HEK293T (cell line): ENCODE results near the gene PIK3R3.

ENCODE experiments used
- CTCF ChIA-PET: fragments of 350-600 bp; formaldehyde crosslinking; extraction: SDS; loops from one replicate; lab custom pipeline; 2021; ENCODE audit warnings: antibody characterized with exemption, inconsistent platforms; lab: Yijun Ruan, JAX
- POLR2A ChIA-PET: fragments of 350-600 bp; formaldehyde crosslinking; extraction: SDS; loops from one replicate; lab custom pipeline; 2020; ENCODE audit warnings: antibody characterized with exemption, inconsistent platforms; lab: Yijun Ruan, JAX
- DNase-seq: peaks from one replicate; pipeline ENCODE4 v3.0.0; 2012; ENCODE audit warnings: mixed read lengths; ENCODE audit errors: extremely low spot score
- ARNT ChIP-seq: fragments of 450-650 bp; IDR thresholded peaks from 2 replicates; pipeline ENCODE4 v1.6.1; 2017; ENCODE audit warnings: mild to moderate bottlenecking
- BHLHE40 ChIP-seq: fragments of 450-650 bp; IDR thresholded peaks from 2 replicates; pipeline ENCODE4 v1.6.1; 2016; ENCODE audit warnings: mild to moderate bottlenecking, moderate library complexity, borderline replicate concordance
- CTBP1 ChIP-seq: fragments of 450-650 bp; IDR thresholded peaks from 2 replicates; pipeline ENCODE4 v1.6.1; 2016; ENCODE audit warnings: borderline replicate concordance
- ELF4 ChIP-seq: fragments of 450-650 bp; IDR thresholded peaks from 2 replicates; pipeline ENCODE4 v1.6.1; 2017; ENCODE audit warnings: antibody characterized with exemption
- FOXA1 ChIP-seq: fragments of 450-650 bp; IDR thresholded peaks from 2 replicates; pipeline ENCODE4 v1.6.1; 2016; ENCODE audit warnings: mild to moderate bottlenecking
- FOXK2 ChIP-seq: fragments of 450-650 bp; IDR thresholded peaks from 2 replicates; pipeline ENCODE4 v1.6.1; 2016; ENCODE audit warnings: mild to moderate bottlenecking
- FOXM1 ChIP-seq: fragments of 450-650 bp; IDR thresholded peaks from 2 replicates; pipeline ENCODE4 v1.6.1; 2017; ENCODE audit warnings: mild to moderate bottlenecking, borderline replicate concordance
- HDGF ChIP-seq: fragments of 450-650 bp; IDR thresholded peaks from 2 replicates; pipeline ENCODE4 v1.6.1; 2017; ENCODE audit warnings: antibody characterized with exemption, borderline replicate concordance
- L3MBTL2 ChIP-seq: fragments of 450-650 bp; conservative IDR thresholded peaks from 2 replicates; pipeline ENCODE4 v1.6.1; 2016; ENCODE audit warnings: mild to moderate bottlenecking
- LEF1 ChIP-seq: fragments of 450-650 bp; IDR thresholded peaks from 2 replicates; pipeline ENCODE4 v1.6.1; 2017; ENCODE audit warnings: mild to moderate bottlenecking, borderline replicate concordance
- NFRKB ChIP-seq: fragments of 450-650 bp; IDR thresholded peaks from 2 replicates; pipeline ENCODE4 v1.6.1; 2016; ENCODE audit warnings: mild to moderate bottlenecking, moderate library complexity
- PKNOX1 ChIP-seq: fragments of 450-650 bp; IDR thresholded peaks from 2 replicates; pipeline ENCODE4 v1.6.1; 2016
- SP1 ChIP-seq: fragments of 450-650 bp; IDR thresholded peaks from 2 replicates; pipeline ENCODE4 v1.6.1; 2017
- SUZ12 ChIP-seq: fragments of 450-650 bp; IDR thresholded peaks from 2 replicates; pipeline ENCODE4 v1.6.1; 2016; ENCODE audit warnings: mild to moderate bottlenecking
- TARDBP ChIP-seq: fragments of 450-650 bp; IDR thresholded peaks from 2 replicates; pipeline ENCODE4 v1.6.1; 2016
- ZNF384 ChIP-seq: fragments of 450-650 bp; IDR thresholded peaks from 2 replicates; pipeline ENCODE4 v1.6.1; 2016

The PIK3R3 gene

DNA sequence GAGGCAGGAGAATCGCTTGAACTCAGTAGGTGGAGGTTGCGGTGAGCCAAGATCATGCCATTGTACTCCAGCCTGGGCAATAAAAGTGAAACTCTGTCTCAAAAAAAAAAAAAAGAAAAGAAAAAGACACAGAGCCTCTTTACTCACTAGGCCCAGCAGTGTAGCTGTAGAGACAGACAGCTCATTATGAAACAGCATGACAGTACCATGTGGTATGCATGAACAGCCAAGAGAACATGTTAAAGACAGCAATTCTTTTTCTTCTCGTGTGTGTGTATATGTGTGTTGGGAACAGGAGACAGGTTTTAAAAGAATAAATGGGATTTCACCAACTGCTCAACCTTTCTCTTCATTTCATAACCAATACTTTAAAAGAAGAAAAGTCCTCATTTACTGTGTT is 118.8 kb downstream of the PIK3R3 start:
- TF ChIP-seq LEF1 (no peak), ELF4 (no peak), FOXM1 (no peak), ZNF384 (no peak), FOXK2 (no peak), SP1 (no peak), CTBP1 (no peak), FOXA1 (no peak), PKNOX1 (no peak), ARNT (no peak)
- POLR2A ChIA-PET, result no interaction called here
- CTCF ChIA-PET, result no interaction called here
- no peak for DNase-seq

DNA sequence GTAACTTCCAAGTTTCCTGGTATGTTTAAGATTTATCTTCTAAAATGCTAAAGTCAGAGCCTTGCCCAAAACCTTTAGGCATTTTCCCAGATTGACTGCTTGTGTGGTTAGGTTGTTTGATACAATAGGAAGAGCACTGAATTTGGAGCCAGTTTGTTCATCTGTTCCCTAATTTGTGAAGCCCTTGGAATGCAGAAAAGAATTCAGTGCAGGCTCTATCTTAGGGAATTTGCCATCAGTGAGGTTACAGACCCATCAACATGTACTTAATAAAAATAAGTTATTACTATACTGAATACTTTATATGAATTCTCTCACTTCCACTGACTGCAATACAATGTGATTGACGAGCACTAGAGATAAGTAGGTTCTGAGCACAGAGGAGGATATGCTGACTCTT is 120.2 kb downstream of the PIK3R3 start:
- TF ChIP-seq L3MBTL2 (no peak), FOXM1 (no peak), ARNT (no peak), TARDBP (no peak), PKNOX1 (no peak), LEF1 (no peak), SP1 (no peak), ELF4 (no peak), SUZ12 (no peak), NFRKB (no peak), CTBP1 (no peak), FOXA1 (no peak), ZNF384 (no peak), BHLHE40 (no peak), HDGF (no peak), FOXK2 (no peak)
- POLR2A ChIA-PET, result no interaction called here
- no peak for DNase-seq
- CTCF ChIA-PET, result no interaction called here

DNA sequence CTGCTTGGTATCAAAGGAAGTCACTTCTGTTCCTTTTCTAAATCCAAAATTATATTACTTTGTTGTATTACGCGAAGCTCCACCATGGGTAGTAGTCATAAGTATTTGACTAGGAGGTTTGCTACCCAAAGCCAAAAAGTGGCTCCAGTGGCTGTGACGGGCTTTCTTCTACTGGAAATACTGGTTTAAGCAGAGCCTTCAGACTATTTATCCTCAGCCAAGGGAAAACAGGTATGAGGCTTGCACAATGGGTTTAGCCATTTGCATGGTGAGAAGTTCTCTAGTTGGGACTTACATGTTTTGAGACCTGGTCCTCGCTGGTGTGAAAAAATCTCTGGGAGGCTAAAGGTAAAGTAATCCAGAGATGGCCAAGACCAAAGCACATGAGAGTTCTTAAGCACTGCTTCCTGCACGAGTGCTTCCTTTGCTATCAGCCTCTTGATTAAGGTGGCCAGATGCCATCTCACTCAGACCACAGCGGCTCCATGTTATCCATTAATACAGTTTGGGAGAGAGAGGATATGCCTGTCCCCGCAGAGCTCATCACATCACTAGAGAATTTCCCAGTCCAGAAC is 121.2 kb downstream of the PIK3R3 start:
- TF ChIP-seq FOXA1 (no peak), PKNOX1 (no peak), ARNT (no peak), NFRKB (no peak), CTBP1 (no peak), L3MBTL2 (no peak), FOXK2 (no peak), BHLHE40 (no peak), SUZ12 (no peak), TARDBP (no peak), LEF1 (no peak), ELF4 (no peak), SP1 (no peak), ZNF384 (no peak), FOXM1 (no peak), HDGF (no peak)
- ChIA-PET POLR2A (interaction anchor here (1.1 kb wide), 1 partner anchor 13 kb away, joined by 3 read pairs; no protein-coding TSS in a partner anchor), CTCF (no interaction called here)
- DNase-seq, result no peak

GRCh38 chr1:46010611-46011010 is 121.8 kb downstream of the PIK3R3 start:
- CTCF ChIA-PET, result no interaction called here
- TF ChIP-seq ARNT, result no peak
- no peak for TF ChIP-seq HDGF
- no peak for TF ChIP-seq BHLHE40
- no peak for TF ChIP-seq LEF1
- TF ChIP-seq SP1, result no peak
- no peak for TF ChIP-seq CTBP1
- no peak for TF ChIP-seq TARDBP
- TF ChIP-seq ZNF384, result no peak
- TF ChIP-seq ELF4, result no peak
- TF ChIP-seq FOXM1, result no peak
- no peak for TF ChIP-seq SUZ12
- no peak for TF ChIP-seq FOXA1
- no peak for TF ChIP-seq FOXK2
- no peak for DNase-seq
- POLR2A ChIA-PET, result interaction anchor here (1.1 kb wide), 1 partner anchor 12 kb away, joined by 3 read pairs; no protein-coding TSS in a partner anchor

DNA sequence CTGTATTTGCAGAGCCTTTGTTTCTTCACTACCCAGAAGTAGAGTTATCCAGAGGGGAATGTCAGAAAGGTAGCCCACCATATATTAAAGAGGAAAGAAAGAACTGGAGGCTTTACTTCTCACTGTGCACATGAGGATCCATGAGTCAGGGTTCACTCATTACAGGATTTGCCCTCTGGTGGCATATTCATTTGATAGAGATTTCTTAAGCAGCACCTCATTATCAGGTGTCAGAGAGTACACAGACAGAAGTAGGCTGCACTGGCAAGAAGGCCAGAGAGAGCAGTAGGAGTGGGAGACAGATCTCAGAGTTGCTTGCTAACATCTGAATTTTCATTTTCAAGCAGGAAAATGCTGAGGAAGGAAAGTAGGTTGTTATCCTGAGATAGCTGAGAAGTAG is 123.8 kb downstream of the PIK3R3 start:
- TF ChIP-seq FOXA1, result no peak
- no peak for TF ChIP-seq L3MBTL2
- no peak for TF ChIP-seq HDGF
- no peak for TF ChIP-seq TARDBP
- no peak for TF ChIP-seq BHLHE40
- TF ChIP-seq NFRKB, result no peak
- TF ChIP-seq SP1, result no peak
- TF ChIP-seq SUZ12, result no peak
- TF ChIP-seq ELF4, result no peak
- no peak for TF ChIP-seq FOXK2
- TF ChIP-seq ARNT, result no peak
- TF ChIP-seq FOXM1, result no peak
- no peak for TF ChIP-seq ZNF384
- no peak for TF ChIP-seq LEF1
- TF ChIP-seq CTBP1, result no peak
- TF ChIP-seq PKNOX1, result no peak
- CTCF ChIA-PET, result interaction anchor here (0.7 kb wide), 1 partner anchor 68 kb away, joined by 3 read pairs; no protein-coding TSS in a partner anchor
- POLR2A ChIA-PET, result no interaction called here
- no peak for DNase-seq
